OCI-LY7 (cell line): ENCODE results near the gene UBA3. TPM values are rescaled to one million over a fixed set of nuclear protein-coding genes. Genes with fewer than 3 reads are reported as not detected.

Experiments
- BruUV-seq: library from RNA; stranded (reverse); fragments of 400-500 nt; replicated peaks from 2 replicates; lab custom pipeline; 2021; lab: Mats Ljungman, UMichigan
- CTCF ChIA-PET: fragments of 300-600 bp; sonication (Branson Sonifier 250); formaldehyde crosslinking; loops from one replicate; lab custom pipeline; 2022; ENCODE audit warnings: antibody characterized with exemption; ENCODE audit not compliant: unreplicated experiment; lab: Charles Lee
- POLR2A ChIA-PET: fragments of 300-600 bp; sonication (Branson Sonifier 250); formaldehyde crosslinking; loops from one replicate; lab custom pipeline; 2022; ENCODE audit warnings: antibody characterized with exemption; lab: Charles Lee
- DNase-seq: peaks from one replicate; pipeline ENCODE4 v3.0.0-alpha.2; 2015; ENCODE audit warnings: low spot score
- H2AFZ ChIP-seq: fragments of 200-600 bp; sonication (generic), shearing (Covaris generic); 2 replicates; pipeline ENCODE4 v1.6.1; 2014; ENCODE audit warnings: mild to moderate bottlenecking, antibody characterized with exemption, low read length, moderate library complexity
- H3K27ac ChIP-seq: fragments of 200-600 bp; sonication (generic); 2 replicates; pipeline ENCODE4 v1.5.1; 2014; ENCODE audit warnings: mixed run types, low read depth, mild to moderate bottlenecking, moderate library complexity, low read length, inconsistent platforms; ENCODE audit not compliant: poor library complexity, severe bottlenecking
- H3K36me3 ChIP-seq: fragments of 200-600 bp; sonication (generic); 2 replicates; pipeline ENCODE4 v1.6.1; 2014; ENCODE audit warnings: mild to moderate bottlenecking, antibody characterized with exemption, low read length, moderate library complexity, mixed read lengths; ENCODE audit not compliant: insufficient read depth
- H3K4me1 ChIP-seq: fragments of 200-600 bp; sonication (generic); 2 replicates; pipeline ENCODE4 v1.5.1; 2014; ENCODE audit warnings: mild to moderate bottlenecking, low read length; ENCODE audit not compliant: insufficient read depth, poor library complexity, severe bottlenecking
- H3K4me2 ChIP-seq: fragments of 200-600 bp; sonication (generic); 2 replicates; pipeline ENCODE4 v1.6.1; 2014; ENCODE audit warnings: mild to moderate bottlenecking, low read length
- H3K4me3 ChIP-seq: fragments of 200-600 bp; sonication (generic); 2 replicates; pipeline ENCODE4 v1.5.1; 2014; ENCODE audit warnings: mild to moderate bottlenecking, low read depth, low read length; ENCODE audit not compliant: poor library complexity, severe bottlenecking
- H3K79me2 ChIP-seq: fragments of 200-600 bp; sonication (generic); 2 replicates; pipeline ENCODE4 v1.6.1; 2016; ENCODE audit warnings: low read depth, mild to moderate bottlenecking, low read length, moderate library complexity, mixed read lengths; ENCODE audit not compliant: insufficient read depth
- H3K9me2 ChIP-seq: fragments of 200-600 bp; sonication (generic); 2 replicates; pipeline ENCODE4 v1.6.1; 2016; ENCODE audit warnings: mild to moderate bottlenecking, low read length, mixed read lengths; ENCODE audit not compliant: insufficient read depth
- H3K9me3 ChIP-seq: fragments of 200-600 bp; sonication (generic); 2 replicates; pipeline ENCODE4 v1.6.1; 2014; ENCODE audit warnings: mild to moderate bottlenecking, mixed run types, low read length, mixed read lengths
- H4K20me1 ChIP-seq: fragments of 200-600 bp; sonication (generic); 2 replicates; pipeline ENCODE4 v1.6.1; 2014; ENCODE audit warnings: mild to moderate bottlenecking, antibody characterized with exemption, low read length, moderate library complexity, mixed read lengths; ENCODE audit not compliant: insufficient read depth
- EZH2phosphoT487 ChIP-seq: fragments of 200-600 bp; sonication (generic); IDR thresholded peaks from 2 replicates; pipeline ENCODE4 v1.6.1; 2018; ENCODE audit warnings: low read depth, borderline replicate concordance, mild to moderate bottlenecking, mixed run types, antibody characterized with exemption, low read length, moderate library complexity, mixed read lengths
- intact Hi-C: fragments of 100-400 bp; cut with micrococcal nuclease; formaldehyde crosslinking; loops from one replicate; pipeline ENCODE4 v1.10.0; 2022; ENCODE audit not compliant: unreplicated experiment
- total RNA-seq, 2 experiments: library from RNA; depleted of rRNA in 1 of 2; stranded (reverse); fragments of >200 nt in 1 of 2; shearing (Covaris generic) in 1 of 2; gene quantifications; 2 replicates each; pipeline ENCODE4 v1.2.3, GENCODE V29; 2014 to 2022
- TF ChIP-seq, protein P1 (sequence below): fragments of 200-600 bp; sonication (generic); conservative IDR thresholded peaks from 2 replicates; pipeline ENCODE4 v1.5.1; 2014; ENCODE audit warnings: mild to moderate bottlenecking, antibody characterized with exemption, low read length, moderate library complexity, mixed read lengths

The UBA3 gene
- total RNA-seq, 2 experiments from 2014 or later: 70.2 to 78.8 TPM

GRCh38 chr3:69012100-69012799, 67.9 kb downstream of the UBA3 start:
- Histone ChIP-seq H3K9me3 (no peaks in the 10 kb centered on the region), H3K79me2 (no peaks in the 10 kb centered on the region; the same call in 1 of the 2 replicates), H4K20me1 (no peaks in the 10 kb centered on the region), H3K27ac (no peak overlapping the region), H3K36me3 (no peaks in the 10 kb centered on the region), H2AFZ (peak overlapping the region; percentile 96), H3K9me2 (no peaks in the 10 kb centered on the region), H3K4me1 (peaks cover 13% of the 10 kb centered on the region), H3K4me3 (peak overlapping the region; percentile 73), H3K4me2 (peak overlapping the region; percentile 76; the same call in 1 of the 2 replicates)
- BruUV-seq: no TSS peak
- CTCF ChIA-PET: no interaction called here
- no peak for DNase-seq
- TF ChIP-seq, protein P1, sequence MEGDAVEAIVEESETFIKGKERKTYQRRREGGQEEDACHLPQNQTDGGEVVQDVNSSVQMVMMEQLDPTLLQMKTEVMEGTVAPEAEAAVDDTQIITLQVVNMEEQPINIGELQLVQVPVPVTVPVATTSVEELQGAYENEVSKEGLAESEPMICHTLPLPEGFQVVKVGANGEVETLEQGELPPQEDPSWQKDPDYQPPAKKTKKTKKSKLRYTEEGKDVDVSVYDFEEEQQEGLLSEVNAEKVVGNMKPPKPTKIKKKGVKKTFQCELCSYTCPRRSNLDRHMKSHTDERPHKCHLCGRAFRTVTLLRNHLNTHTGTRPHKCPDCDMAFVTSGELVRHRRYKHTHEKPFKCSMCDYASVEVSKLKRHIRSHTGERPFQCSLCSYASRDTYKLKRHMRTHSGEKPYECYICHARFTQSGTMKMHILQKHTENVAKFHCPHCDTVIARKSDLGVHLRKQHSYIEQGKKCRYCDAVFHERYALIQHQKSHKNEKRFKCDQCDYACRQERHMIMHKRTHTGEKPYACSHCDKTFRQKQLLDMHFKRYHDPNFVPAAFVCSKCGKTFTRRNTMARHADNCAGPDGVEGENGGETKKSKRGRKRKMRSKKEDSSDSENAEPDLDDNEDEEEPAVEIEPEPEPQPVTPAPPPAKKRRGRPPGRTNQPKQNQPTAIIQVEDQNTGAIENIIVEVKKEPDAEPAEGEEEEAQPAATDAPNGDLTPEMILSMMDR: no peak
- TF ChIP-seq EZH2phosphoT487: no peak
- intact Hi-C loops: loop anchor here (2.0 kb wide), 1 partner anchor 73 kb away; the partner anchor contains the start of gene ARL6IP5
- POLR2A ChIA-PET: interaction anchor here (0.7 to 0.8 kb wide), 2 partner anchors 79 to 87 kb away, joined by 3 to 5 read pairs; no protein-coding TSS in a partner anchor

DNA sequence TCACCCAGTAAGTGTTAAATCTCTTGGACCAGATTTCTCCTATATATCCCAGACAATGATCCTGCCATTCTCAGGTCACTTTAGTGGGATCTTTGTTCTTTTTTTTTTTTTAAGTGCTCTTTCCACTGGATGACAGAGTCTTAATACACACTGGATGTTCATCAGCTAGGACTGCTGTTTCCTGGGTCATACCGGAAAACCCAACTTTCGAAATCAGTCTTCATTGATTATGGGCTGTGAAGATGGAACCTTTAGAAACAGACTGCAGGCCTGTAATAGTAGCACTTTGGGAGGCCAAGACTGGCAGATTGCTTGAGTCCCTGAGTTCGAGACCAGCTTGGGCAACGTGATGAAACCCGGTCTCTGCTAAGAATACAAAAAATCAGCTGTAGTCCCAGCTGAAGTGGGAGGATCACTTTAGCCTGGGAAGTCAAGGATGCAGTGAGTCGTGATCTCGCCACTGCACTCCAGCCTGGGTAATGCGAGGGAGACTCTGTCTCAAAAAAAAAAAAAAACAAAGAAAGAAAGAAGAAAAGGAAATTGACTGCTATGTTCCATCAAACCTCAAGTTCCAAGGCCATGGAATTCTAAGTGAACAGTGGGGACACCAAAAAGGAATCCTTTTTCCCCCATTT, 69.0 kb downstream of the UBA3 start:
- H3K27ac ChIP-seq: no peak overlapping the region
- H2AFZ ChIP-seq: no peak overlapping the region
- peaks cover 13% of the 10 kb centered on the region for H3K4me1 ChIP-seq
- no peaks in the 10 kb centered on the region for H3K9me2 ChIP-seq
- no peaks in the 10 kb centered on the region; the same call in 1 of the 2 replicates for H3K79me2 ChIP-seq
- H4K20me1 ChIP-seq: no peaks in the 10 kb centered on the region
- TF ChIP-seq, protein P1: no peak
- no peak for TF ChIP-seq EZH2phosphoT487
- H3K36me3 ChIP-seq: no peaks in the 10 kb centered on the region
- intact Hi-C loops: no loop called here
- no peak for DNase-seq
- ChIA-PET POLR2A (interaction anchor here (0.8 kb wide), 1 partner anchor 80 kb away, joined by 5 read pairs; no protein-coding TSS in a partner anchor), CTCF (no interaction called here)
- BruUV-seq: no TSS peak
- H3K4me3 ChIP-seq: no peak overlapping the region
- no peaks in the 10 kb centered on the region for H3K9me3 ChIP-seq
- no peak overlapping the region for H3K4me2 ChIP-seq
